Suprapubic skin (tissue), 4 donors: ENCODE results near the gene HMGCS2. TPM values are rescaled to one million over a fixed set of nuclear protein-coding genes. Genes with fewer than 3 reads are reported as not detected.

ENCODE experiments used
- DNase-seq, 2 donors: peaks; one replicate each; pipeline ENCODE4 v3.0.0-alpha.2; 2019; ENCODE audit warnings: low spot score in 2 of 2
- H3K27ac ChIP-seq: fragments of 200-600 bp; sonication (generic); one replicate; pipeline ENCODE4 v1.5.1; 2019
- H3K27me3 ChIP-seq: fragments of 200-600 bp; sonication (generic); one replicate; pipeline ENCODE4 v1.5.1; 2019
- H3K36me3 ChIP-seq: fragments of 200-600 bp; sonication (generic); one replicate; pipeline ENCODE4 v1.5.1; 2019
- H3K4me1 ChIP-seq: fragments of 200-600 bp; sonication (generic); one replicate; pipeline ENCODE4 v1.5.1; 2019
- H3K4me3 ChIP-seq: fragments of 200-600 bp; sonication (generic); one replicate; pipeline ENCODE4 v1.5.1; 2019; ENCODE audit warnings: mild to moderate bottlenecking
- H3K9me3 ChIP-seq: fragments of 200-600 bp; sonication (generic); one replicate; pipeline ENCODE4 v1.5.1; 2019
- EP300 ChIP-seq: sonication (generic); formaldehyde crosslinking; IDR thresholded peaks from one replicate; pipeline ENCODE4 v1.6.1; 2017; ENCODE audit warnings: antibody characterized with exemption
- POLR2A ChIP-seq, 2 donors: fragments of 450-650 bp; IDR thresholded peaks; one replicate each; pipeline ENCODE4 v1.6.1; 2017; ENCODE audit warnings: antibody characterized with exemption in 2 of 2, mild to moderate bottlenecking in 2 of 2, moderate library complexity in 2 of 2
- POLR2AphosphoS5 ChIP-seq, 3 donors: sonication (generic); formaldehyde crosslinking; IDR thresholded peaks; one replicate each; pipeline ENCODE4 v1.6.1; 2017; ENCODE audit warnings: antibody characterized with exemption in 3 of 3
- WGBS: methylation state at CpG from one replicate; pipeline ENCODE4 v1.1.5; 2018; 5-methylcytosine and 5-hydroxymethylcytosine counted together
- total RNA-seq, 4 donors: library from RNA; depleted of rRNA; stranded (reverse); fragments of >200 nt; gene quantifications; one replicate each; pipeline ENCODE4 v1.1.0, GENCODE V29; 2016
- TF ChIP-seq, protein P1 (sequence below), 2 donors: fragments of 200-600 bp in 1 of 2; fragments of 450-650 bp in 1 of 2; sonication (generic) in 1 of 2; IDR thresholded peaks; one replicate each; pipeline ENCODE4 v1.5.1; 2016 to 2019; ENCODE audit warnings: antibody characterized with exemption in 2 of 2, mild to moderate bottlenecking in 1 of 2, moderate library complexity in 1 of 2

The HMGCS2 gene
- total RNA-seq, 4 donors from 2014 or later, result 20.9 to 389 (median 33.5) TPM

DNA sequence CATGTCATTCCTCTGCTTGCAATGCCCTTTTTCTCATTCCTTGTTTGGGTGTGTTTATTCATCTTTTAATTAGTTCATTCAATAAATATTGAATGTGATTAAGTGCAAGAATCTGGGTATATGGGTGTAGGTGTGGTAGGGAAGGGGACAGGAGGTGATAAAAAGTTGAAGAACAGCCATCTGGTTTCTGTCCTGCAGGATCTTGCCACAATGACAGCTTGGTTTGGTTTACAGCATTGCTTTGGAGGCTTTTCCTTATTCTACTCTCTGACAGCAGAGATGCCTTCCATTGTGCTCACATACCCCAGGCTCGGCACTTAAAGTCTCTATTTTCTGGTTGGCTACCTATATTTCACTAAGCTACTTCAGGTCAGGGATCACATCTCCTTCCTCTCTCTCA, 45.6 kb upstream of the HMGCS2 start:
- DNase-seq, result no peak
- WGBS, result 77% methylated on average over 1 of the region's 1 CpG
- H3K36me3 ChIP-seq, result no peaks in the 10 kb centered on the region
- no peak for TF ChIP-seq POLR2A (IDR thresholded peaks at IDR 0.05)
- TF ChIP-seq EP300, result no peak
- TF ChIP-seq, protein P1, sequence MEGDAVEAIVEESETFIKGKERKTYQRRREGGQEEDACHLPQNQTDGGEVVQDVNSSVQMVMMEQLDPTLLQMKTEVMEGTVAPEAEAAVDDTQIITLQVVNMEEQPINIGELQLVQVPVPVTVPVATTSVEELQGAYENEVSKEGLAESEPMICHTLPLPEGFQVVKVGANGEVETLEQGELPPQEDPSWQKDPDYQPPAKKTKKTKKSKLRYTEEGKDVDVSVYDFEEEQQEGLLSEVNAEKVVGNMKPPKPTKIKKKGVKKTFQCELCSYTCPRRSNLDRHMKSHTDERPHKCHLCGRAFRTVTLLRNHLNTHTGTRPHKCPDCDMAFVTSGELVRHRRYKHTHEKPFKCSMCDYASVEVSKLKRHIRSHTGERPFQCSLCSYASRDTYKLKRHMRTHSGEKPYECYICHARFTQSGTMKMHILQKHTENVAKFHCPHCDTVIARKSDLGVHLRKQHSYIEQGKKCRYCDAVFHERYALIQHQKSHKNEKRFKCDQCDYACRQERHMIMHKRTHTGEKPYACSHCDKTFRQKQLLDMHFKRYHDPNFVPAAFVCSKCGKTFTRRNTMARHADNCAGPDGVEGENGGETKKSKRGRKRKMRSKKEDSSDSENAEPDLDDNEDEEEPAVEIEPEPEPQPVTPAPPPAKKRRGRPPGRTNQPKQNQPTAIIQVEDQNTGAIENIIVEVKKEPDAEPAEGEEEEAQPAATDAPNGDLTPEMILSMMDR (IDR thresholded peaks at IDR 0.05), result no peak
- no peak for TF ChIP-seq POLR2AphosphoS5 (IDR thresholded peaks at IDR 0.05)
- H3K9me3 ChIP-seq, result no peaks in the 10 kb centered on the region
- no peak overlapping the region for H3K4me3 ChIP-seq
- no peaks in the 10 kb centered on the region for H3K27me3 ChIP-seq
- H3K4me1 ChIP-seq, result no peaks in the 10 kb centered on the region
- no peak overlapping the region for H3K27ac ChIP-seq

DNA sequence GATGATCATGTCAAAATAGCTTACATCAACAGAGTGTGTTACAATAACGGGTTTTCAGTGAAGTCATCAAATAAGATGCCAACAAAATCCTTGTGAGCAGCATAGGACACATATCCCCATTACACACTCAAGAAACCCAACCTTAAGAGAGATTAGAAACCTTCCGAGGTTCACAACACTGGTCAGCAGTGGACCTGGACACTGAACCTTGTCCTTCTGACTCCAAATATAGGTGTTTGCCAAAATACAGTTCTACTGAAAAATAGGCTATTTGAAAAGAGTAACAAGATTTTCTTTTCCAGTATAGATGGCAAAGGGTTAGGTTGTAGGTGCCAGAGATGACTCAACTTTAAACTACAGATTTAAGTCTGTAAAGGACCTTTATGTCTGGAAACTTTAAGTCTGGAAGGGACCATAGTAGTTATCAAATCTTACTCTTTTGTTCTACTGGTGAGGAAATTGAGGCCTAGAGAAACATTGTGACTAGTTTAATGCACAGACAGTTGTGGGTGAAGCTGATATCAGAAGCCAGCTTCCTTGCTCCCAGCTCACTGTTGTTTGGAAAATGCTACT, 43.4 kb upstream of the HMGCS2 start:
- 82% methylated on average over 2 of the region's 2 CpGs for WGBS

DNA sequence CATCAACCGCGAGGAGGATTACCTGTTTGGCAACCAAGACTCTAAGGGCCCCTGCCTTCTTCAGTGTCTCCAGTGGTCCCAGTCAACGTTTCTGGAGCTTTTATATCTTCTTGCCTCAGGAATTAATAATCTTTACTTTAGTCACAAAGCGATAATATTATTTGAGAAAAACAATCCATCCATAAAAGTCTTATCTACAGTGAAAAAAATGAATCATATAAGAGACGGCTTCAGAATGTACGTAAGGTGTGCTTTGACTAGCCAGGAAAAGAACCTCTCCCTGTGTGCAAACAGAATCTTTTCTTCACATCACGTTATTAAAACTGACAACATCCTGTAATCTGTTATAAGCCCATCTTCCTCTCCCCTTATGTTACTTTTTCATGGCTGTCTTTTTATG, 42.7 kb upstream of the HMGCS2 start, which contains the start of gene REG4:
Gene REG4, minus strand, starts transcription at position 74 of the 400 bp plus-strand sequence. CDS start 2,691 bp downstream, outside the sequence.
- WGBS, result 68% methylated on average over 7 of the region's 7 CpGs
- TF ChIP-seq, protein P1 (IDR thresholded peaks at IDR 0.05), result no peak
- no peak for TF ChIP-seq POLR2A (IDR thresholded peaks at IDR 0.05)
- Histone ChIP-seq H3K27me3 (peaks cover 6% of the 10 kb centered on the region), H3K4me3 (no peak within 1 kb of the TSS), H3K36me3 (no peaks in the 10 kb centered on the region), H3K27ac (no peak within 1 kb of the TSS), H3K4me1 (no peaks in the 10 kb centered on the region), H3K9me3 (no peaks in the 10 kb centered on the region)
- DNase-seq, result no peak

More for the DNA sequence above, 43.4 kb upstream of the HMGCS2 start:
- no peak overlapping the region for H3K4me3 ChIP-seq
- no peak for DNase-seq
- no peaks in the 10 kb centered on the region for H3K4me1 ChIP-seq
- no peaks in the 10 kb centered on the region for H3K9me3 ChIP-seq
- no peaks in the 10 kb centered on the region for H3K36me3 ChIP-seq
- no peak overlapping the region for H3K27ac ChIP-seq
- TF ChIP-seq POLR2A (IDR thresholded peaks at IDR 0.05) (no peak), POLR2AphosphoS5 (IDR thresholded peaks at IDR 0.05) (no peak), EP300 (no peak)
- TF ChIP-seq, protein P1 (IDR thresholded peaks at IDR 0.05), result no peak
- peaks cover 6% of the 10 kb centered on the region for H3K27me3 ChIP-seq

DNA sequence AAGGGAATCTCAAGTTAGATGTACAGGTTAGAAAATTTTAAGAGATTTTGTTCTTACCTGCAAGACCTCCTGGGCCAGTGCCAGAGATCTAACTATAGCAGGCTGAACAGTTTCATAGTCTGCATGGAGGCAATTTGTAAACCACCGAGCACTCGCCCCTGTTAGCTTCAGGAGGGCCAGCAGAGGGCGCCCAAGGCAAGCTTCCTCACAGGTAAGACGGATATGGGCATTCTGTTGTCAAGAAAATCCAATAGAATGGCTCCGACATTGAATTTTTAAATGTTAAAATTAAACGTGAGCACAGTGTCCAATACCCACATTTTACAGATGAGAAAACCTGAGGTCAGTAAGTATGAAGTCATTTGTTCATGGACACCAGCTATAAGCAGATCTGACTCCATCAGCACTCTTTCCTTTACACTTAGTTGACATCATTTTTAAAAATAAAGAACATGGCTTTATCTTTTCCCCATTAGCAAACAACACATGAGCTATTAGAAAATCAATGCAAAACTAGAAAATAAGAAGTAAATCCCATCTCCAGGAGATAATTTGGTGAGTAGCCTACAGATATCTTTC, 40.4 kb upstream of the HMGCS2 start:
- Histone ChIP-seq H3K9me3 (no peaks in the 10 kb centered on the region), H3K27ac (no peak overlapping the region), H3K36me3 (no peaks in the 10 kb centered on the region), H3K4me3 (no peak overlapping the region), H3K27me3 (peaks cover 6% of the 10 kb centered on the region), H3K4me1 (no peaks in the 10 kb centered on the region)
- DNase-seq, result peak; percentile 77 to 86
- 2% methylated on average over 6 of the region's 6 CpGs for WGBS
- TF ChIP-seq, protein P1 (IDR thresholded peaks at IDR 0.05), result peak; percentile 63 to 90
- no peak for TF ChIP-seq POLR2AphosphoS5 (IDR thresholded peaks at IDR 0.05)

DNA sequence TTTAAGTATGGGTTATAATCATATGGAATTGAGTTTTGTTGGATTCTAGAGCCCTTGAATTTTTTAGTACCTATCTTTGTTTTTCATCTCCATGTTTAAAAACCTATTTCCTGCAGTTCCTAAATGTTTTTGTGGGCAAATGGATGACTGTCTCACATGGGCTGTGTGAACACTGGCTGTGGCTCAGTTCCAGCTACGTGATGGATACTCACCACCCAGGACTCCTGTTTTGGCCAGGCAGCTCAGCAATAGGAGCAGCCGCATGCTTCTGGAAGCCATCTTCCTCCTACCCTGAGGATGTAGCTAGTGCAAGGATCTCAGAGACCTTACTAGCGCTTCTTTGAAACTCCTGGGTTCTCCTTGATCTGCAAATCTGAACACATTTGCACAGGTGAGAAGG, 39.8 kb upstream of the HMGCS2 start:
- Histone ChIP-seq H3K9me3 (no peaks in the 10 kb centered on the region), H3K4me1 (no peaks in the 10 kb centered on the region), H3K27me3 (peaks cover 6% of the 10 kb centered on the region), H3K36me3 (no peaks in the 10 kb centered on the region), H3K27ac (no peak overlapping the region), H3K4me3 (no peak overlapping the region)
- 37% methylated on average over 3 of the region's 3 CpGs for WGBS
- TF ChIP-seq POLR2A (IDR thresholded peaks at IDR 0.05) (no peak), POLR2AphosphoS5 (IDR thresholded peaks at IDR 0.05) (no peak), EP300 (no peak)
- TF ChIP-seq, protein P1 (IDR thresholded peaks at IDR 0.05), result no peak
- no peak for DNase-seq
